HG03064 (cell line): Measurements from ENCODE around the gene EXOC6.

ENCODE experiments used
- ATAC-seq: cut with Tn5 transposase; IDR thresholded peaks from one replicate; pipeline ENCODE4 v1.9.1; 2021; ENCODE audit warnings: low read depth; ENCODE audit not compliant: unreplicated experiment

Gene EXOC6

DNA sequence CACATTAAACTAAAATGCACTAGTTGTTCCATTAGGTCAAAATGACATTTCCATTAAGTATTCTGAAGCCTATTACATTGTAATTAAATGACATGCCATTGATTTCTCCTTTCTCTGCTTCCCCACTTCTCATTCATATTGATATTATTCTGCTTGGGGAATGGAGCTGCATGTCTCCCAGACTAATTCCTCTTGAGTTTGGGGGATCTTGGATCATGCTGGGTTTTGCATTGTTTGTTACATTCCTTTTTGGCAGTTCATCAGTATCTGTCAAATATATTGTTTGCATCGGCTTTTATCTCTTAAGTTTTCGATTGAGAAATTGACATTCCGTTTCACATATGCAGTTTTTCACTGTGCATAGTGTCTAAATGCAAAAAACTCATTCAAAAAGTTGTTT is 147.2 kb downstream of the EXOC6 start:
- ATAC-seq: no peak

DNA sequence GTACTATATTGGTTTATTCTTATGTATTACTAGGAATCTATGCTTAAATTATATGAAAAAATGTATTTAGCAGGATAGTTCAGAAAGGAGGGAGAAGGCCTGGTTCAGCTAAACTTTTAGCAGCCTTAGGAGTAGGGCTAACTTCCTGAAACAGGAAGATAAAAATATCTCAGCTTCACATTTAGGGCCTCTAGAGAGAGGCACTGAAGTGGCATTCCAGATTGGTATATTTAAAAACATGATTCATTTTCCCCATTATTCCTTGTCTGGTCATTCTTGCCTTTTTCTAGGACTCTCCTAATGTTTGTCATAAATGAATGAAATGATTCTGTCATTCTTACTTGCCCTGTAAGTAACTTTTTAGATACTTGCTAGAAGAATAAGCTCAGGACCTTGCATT is 149.3 kb downstream of the EXOC6 start:
- no peak for ATAC-seq

DNA sequence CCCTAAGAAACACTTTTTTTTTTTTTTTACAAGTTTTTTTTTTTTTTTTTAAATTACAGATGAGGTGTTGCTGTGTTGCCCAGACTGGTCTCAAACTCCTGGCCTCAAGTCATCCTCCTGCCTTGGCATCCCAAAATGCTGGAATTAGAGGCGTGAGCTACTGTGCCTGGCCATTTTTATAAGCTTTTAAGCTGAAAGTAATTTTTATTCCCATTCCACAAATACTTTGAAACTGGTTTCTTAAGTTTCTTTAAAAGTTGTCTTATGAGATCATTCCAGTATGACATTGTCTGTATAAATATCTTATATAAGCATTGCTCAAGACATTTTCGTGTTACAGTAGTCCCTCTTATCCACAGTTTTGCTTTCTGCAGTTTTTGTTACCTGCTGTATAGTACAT is 150.9 kb downstream of the EXOC6 start:
- no peak for ATAC-seq

DNA sequence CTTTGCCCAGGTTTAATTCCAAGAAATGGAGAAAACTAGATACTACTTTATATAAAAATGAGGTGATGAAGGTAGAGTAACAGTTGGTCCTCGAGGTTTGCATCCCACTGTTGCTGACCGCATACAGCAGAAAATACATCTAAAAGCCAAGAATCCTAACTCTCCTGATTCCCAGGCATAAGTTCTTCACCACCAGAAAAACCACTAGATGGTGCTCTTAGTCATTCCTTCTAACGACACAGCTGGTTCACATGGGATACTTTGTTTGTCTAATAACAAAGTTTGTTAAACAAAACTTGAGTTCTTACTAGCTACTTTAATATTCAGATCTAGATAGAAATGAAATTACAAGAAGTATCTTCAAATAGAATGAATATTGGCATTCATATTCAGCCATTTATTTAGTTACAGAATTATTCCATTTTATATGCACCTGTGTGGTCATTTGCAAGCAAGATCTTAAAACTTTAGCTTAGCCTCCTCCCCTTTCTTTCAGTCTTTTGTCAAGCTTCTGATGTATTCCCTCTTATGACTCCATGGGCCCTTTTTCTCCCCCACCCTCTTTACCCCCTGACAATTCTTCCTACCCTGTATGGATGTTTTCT is 158.2 kb downstream of the EXOC6 start:
- ATAC-seq: no peak

DNA sequence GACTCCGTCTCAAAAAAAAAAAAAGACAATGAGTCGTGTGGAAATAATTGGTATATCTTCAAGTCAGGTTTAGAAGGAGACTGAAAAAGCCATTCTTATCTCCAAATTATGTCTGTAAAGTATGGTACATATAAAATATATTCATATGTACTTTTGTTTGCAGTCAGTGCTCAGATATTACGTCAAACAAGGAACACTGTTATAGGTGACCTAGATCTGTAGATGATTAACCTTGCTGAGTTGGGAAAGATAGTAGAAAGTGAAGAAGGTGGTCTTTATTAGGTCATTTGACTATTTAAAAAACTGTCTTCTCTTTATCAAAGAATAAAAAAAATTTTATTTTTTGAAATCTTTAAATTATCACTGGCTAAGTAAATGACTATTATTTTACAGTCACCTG is 167.4 kb downstream of the EXOC6 start:
- no peak for ATAC-seq

DNA sequence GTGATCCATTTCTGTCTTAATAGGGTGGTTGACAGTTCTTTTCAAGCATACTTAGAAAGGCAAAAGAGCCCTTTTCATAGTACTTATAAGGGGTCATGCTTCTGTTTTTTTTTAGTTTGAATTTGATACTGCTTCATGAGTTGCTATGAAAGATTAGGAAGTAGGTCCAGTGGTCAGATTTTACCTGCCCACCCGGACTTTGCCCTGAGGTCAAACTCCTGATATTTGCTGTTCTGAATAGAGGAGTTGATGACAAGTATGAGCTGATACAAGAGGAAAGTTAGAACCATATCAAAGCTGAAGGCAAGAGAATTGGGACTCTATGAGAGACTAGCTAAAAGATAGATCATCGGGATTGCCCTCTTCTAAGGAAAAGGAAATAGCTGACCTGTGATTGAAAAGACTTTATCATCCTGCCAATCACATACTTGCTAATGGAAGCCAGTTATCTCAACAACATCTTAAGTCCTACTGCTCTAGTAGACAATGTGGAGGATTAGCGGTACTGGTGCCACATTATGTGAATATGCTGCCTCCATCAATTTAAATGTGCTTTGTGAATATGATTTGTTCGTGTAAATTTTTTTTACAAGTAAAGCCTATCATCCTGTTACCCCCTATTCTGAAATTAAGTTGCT is 174.8 kb downstream of the EXOC6 start:
- no peak for ATAC-seq

DNA sequence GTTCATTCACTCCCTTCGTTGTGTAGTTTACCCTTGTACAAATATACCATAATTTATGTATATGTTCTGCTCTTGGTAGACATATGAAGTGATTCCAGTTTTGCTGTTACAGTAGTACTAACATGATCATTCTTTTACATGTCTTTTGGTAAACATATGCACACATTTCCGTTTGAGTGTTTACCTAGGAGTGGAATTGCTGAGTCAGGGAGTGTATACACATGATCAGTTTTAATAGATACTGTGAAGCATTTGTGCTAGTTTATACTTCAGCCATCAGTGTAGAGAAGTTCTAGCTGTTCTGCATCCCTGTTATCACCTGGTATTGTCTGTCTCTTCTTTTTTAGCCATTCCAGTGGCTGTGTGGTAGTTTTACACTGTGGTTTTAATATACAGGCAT is 177.8 kb downstream of the EXOC6 start:
- ATAC-seq: no peak

DNA sequence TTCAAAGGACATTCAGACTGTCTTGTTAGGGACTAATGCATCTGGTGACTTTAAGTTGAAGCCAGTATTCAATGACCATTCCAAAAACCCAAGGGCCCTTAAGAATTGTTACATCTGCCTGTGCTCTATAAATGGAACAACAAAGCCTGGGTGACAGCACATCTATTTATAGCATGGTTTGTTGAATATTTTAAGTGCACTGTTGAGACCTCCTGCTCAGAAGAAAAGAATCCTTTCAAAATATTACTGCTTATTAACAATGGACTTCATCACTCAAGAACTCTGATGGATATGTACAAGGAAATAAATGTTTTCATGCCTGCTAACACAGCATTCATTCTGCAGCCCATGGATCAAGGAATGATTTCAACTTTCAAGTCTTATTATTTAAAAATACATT is 179.2 kb downstream of the EXOC6 start:
- no peak for ATAC-seq

DNA sequence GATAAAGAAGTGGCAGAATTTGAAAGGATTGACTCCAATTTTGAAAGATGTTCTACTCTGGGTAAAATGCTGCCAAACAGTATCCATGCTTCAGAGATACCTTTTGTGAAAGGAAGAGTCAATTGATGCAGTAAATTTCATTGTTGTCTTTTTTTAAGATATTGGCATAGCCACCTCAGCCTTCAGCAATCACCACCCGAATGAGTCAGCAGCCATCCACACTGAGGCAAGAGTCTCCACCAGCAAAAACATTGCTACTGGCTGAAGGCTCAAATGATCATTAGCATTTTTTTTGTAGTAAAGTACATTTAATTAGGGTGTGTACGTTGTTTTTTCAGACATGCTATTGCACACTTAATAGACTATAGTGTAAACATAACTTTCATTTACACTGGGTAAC is 180.6 kb downstream of the EXOC6 start:
- no peak for ATAC-seq

DNA sequence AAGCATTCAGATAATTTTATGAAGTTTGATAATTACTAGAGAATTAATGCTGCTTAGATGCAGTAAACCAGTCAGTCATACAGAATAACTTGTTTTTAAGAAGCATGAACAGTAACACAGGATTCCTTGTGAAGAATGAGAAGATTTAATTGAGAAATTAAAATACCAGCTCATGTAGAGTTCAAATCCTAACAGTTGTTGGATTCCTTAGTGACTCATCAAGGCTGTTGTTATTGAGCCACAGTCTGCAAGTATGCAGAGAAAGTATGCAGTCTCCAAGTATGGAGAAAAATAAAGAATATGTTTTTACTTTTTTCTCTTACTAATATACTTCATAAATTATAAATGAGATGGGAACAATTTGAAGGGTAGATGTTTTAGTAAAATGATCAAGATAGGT is 182.1 kb downstream of the EXOC6 start:
- ATAC-seq: no peak

DNA sequence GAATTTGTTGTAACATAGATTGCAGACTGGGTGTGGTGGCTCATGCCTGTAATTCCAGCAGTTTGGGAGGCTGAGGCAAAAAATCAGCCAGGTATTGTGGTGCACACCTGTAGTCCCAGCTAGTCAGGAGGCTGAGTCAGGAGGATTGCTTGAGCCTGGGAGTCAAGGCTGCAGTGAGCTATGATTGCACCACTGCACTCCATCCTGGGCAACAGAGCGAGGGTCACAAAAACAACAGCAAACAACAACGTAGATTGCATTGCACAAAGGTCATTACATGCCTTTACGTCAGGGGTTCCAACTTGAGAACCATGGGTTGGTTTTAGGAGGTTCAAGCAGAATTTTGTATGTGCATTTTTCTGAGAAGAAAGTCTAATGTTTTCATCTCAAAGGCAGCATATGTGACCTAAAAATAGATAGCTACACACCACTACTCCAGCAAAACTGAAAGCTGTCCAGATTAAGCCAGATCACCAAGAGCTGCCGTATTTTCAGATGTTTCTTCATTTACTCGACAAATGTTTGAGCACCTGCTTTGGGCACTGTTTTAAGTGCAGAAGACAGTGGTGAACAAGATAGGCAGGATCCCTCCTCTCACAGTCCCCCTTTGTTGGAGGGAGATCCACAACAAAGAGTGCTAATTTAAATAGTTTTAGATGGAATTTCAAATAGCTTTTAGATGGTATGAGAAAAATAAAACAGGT is 183.9 kb downstream of the EXOC6 start:
- ATAC-seq: no peak

DNA sequence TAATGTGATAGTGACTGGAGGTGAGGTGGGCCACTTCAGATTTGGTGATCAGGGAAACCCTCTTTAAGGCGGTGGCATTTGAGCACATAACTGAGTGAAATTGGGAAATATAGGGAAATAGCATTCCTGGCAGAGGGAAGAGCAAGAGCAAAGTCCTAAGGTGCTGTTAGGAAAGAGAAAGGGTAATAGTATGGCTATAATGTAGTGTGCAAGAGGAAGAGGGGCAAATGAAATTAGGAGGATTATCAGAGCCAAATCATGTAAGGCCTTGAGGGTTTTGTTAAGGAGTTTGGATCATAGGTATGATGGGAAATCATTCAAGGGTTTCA is 184.5 kb downstream of the EXOC6 start:
- ATAC-seq: no peak

DNA sequence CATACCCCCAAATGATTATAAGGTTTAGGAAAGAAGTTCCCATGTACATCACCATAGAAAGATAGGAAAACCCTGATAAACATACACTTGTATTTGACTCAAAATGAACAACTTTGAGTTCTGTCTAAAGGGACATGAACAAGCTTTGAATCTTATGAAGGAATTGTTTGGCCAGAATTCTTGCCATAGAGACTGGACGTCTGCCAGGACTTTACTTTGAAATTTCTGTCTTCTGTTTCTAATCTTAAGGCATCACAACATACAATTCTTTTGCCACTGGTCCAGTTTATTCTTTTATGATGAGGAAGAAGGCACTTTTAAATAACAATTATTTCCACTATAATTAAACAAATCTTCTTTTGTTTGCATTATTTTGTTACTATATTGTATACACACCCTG is 186.1 kb downstream of the EXOC6 start:
- ATAC-seq: no peak

DNA sequence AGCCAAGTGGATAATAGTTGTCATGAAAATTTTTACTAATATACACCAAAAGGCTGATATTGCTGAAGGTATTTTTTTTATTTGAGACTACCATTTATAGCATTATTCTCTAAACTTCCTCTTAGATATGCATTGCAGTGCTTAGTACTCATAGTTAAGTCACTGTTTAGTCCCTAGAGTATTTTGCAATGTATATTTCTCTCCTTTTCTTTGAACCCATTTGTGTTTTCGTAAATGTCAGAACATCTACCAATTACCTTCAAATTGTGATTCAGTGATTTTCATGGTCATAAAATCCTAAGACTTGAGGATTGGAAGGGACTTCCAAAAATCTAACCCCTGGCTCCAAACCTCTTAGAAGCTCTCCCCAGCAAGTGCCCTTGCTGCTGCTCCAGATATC is 190.8 kb downstream of the EXOC6 start:
- no peak for ATAC-seq

DNA sequence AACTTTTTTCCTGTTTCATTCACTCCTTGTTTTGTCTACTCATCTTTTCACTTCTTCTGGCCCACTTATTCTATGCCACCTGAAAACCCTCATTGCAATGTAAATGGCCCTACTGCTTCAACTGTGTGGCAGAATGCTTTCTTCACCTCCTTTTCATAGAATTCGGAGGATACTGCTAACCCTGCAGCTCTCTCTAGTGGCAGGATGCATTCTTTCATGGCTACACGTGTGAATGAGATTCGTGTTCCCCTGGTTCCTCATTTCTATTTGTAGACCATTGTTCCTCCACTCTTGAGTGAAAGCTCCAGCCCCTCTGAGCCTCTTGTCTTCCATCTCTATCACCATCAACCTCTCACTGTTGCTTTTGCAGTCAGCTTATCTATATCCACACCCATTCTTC is 191.4 kb downstream of the EXOC6 start:
- no peak for ATAC-seq

DNA sequence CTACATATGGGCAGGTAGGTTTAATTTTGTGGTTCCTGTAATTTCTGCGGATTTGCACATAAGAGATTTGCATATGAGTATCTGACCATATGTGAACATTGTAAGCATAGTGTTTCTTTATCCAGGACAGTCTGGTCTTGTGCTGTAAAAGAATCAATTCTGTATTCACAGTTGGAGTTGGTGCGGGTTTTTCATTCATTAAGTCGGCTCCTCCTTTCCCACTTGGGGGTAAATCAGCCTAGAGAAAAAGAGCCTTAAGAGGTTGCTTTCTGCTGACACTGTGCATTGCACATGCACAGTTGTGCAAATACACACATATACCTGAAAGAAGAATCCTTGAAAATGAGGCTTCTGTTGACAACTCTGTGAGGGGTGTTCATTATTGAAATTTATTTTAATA is 206.2 kb downstream of the EXOC6 start:
- ATAC-seq: no peak

DNA sequence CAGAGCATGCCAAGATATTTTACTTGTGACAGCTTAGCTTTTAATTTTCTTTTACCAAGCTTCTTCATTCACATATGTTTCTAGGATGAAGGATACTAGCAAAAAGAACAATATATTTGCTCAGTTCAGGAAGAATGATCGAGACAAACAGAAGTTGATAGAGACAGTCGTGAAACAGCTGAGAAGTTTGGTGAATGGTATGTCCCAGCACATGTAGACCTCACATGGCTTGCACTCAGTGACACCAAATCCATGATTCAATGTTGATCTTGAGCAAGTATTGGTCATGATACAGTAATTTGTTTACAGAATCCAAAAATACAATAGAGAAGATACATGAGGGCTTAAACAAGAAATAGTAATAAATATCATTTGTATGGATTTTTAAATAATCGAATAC is 209.8 kb downstream of the EXOC6 start:
- ATAC-seq: no peak

DNA sequence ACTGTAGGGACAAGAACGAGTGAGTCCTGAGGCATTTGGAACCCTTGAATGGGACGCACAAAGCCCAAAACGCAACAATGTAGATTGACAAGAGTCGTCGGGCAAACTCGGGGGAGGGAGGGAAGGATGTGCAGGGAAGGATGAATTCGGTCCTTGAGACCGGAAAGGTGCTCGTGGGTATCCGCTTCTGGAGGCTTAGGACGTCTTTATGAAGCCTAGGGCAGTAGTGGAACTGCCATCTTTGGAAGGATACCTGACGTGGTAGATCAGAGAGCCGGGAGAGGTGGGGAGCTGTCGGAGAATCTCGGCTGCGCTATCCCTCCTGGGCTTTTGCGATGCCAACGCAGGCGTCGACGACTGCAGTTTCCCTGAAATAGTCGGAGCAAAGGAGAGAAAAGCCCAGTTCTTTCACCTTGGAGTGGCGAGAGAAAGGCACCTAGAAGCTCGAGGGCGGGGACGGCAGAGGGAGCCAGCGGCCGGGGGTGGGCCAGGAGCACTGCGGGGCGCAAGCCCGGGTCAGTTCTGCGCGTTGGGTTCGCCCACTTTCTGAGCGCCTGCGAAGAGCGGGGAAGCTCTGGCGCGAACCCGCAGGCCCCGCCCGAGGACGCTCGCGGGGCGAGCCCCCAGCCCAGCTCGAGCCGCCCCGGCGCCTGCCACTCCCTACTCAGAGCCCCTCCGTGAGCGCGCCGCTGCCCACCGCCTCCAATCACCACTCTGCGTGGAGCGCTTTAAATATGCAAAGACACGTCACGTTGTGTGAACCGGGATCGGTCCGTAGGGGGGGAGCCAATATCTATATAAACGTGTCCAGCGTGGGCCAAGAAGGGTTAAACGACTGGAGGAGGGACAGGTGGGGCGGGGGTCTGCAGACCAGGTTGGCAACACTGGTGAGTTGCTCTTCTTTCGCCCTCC is 211.9 kb downstream of the EXOC6 start, which contains the start of gene CYP26C1:
Gene CYP26C1 (plus strand): TSS at position 824 of the 912 bp plus-strand sequence. CDS start 466 bp downstream, outside the sequence.
- no peak for ATAC-seq

DNA sequence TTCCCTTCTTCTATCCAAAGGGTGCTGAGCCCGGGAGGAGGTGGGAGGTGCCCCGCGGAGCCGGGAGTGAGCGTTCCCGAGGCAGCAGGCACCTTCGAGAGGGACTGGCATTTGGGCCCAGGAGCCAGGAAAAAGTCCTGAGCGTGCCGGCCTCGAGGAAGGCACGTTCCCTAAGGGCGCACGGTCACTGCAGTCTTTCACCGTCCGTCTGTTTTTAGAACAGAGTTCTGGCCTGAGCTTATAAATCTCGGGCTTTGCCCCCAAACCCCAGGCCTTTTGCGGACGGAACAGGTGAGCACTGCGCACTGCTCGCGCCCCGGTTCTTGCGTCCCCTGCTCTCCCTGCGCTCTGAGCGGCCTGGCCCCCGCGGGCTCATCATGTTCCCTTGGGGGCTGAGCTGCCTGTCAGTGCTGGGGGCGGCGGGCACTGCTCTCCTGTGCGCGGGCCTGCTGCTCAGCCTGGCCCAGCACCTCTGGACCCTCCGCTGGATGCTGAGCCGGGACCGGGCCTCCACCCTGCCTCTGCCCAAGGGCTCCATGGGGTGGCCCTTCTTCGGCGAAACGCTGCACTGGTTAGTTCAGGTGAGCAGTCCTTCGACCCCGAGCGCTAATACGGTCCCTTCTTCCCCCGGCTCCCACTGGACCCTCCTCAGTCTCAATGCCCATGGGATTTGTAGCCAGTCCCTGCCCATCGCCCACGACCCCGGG is 212.7 kb downstream of the EXOC6 start:
- ATAC-seq: no peak
